ENCODE measurements around the gene TMEM51.
"Not testable (repeated sequence)": the region's sequence is repeated elsewhere in the genome, so short reads cannot be mapped to it uniquely, and the experiment has no call there.

Gene TMEM51

GRCh38 chr1:15128520-15129313, 24.8 kb upstream of the TMEM51 start:
- DNase-seq, result peak; percentile 89

GRCh38 chr1:15129944-15130343, 23.6 kb upstream of the TMEM51 start:
- no peak for DNase-seq

GRCh38 chr1:15130607-15131006, 22.9 kb upstream of the TMEM51 start:
- DNase-seq, result no peak

- DNase-seq, result no peak
Measured at GRCh38 chr1:15132965-15133364, 20.6 kb upstream of the TMEM51 start.

GRCh38 chr1:15134285-15134684, 19.3 kb upstream of the TMEM51 start:
- no peak for DNase-seq

GRCh38 chr1:15135604-15136003, 17.9 kb upstream of the TMEM51 start:
- DNase-seq, result not testable (repeated sequence)

GRCh38 chr1:15137809-15138208, 15.7 kb upstream of the TMEM51 start:
- DNase-seq, result no peak

GRCh38 chr1:15139654-15140350, 13.7 kb upstream of the TMEM51 start:
- no peak for DNase-seq

- DNase-seq, result no peak
Measured at GRCh38 chr1:15141935-15142539, 11.5 kb upstream of the TMEM51 start.

GRCh38 chr1:15145327-15145726, 8.2 kb upstream of the TMEM51 start:
- no peak for DNase-seq

- no peak for DNase-seq
Measured at GRCh38 chr1:15146142-15146680, 7.3 kb upstream of the TMEM51 start.

GRCh38 chr1:15146971-15147376, 6.6 kb upstream of the TMEM51 start:
- DNase-seq, result no peak

GRCh38 chr1:15148004-15148403, 5.5 kb upstream of the TMEM51 start:
- DNase-seq, result no peak

- no peak for DNase-seq
Measured at GRCh38 chr1:15148475-15148874, 5.1 kb upstream of the TMEM51 start.

- no peak for DNase-seq
Measured at GRCh38 chr1:15148941-15149340, 4.6 kb upstream of the TMEM51 start.

- DNase-seq, result no peak
Measured at GRCh38 chr1:15150376-15150775, 3.2 kb upstream of the TMEM51 start.

- DNase-seq, result no peak
Measured at GRCh38 chr1:15151377-15151806, 2.2 kb upstream of the TMEM51 start.

GRCh38 chr1:15151871-15152270, 1.7 kb upstream of the TMEM51 start:
- no peak for DNase-seq

GRCh38 chr1:15152318-15153183, 996 bp upstream of the TMEM51 start:
- DNase-seq, result no peak

GRCh38 chr1:15153842-15154479, 414 bp downstream of the TMEM51 start:
- peak; percentile 68 for DNase-seq

- no peak for DNase-seq
Measured at GRCh38 chr1:15154480-15155036, 1.0 kb downstream of the TMEM51 start.

GRCh38 chr1:15155191-15155590, 1.6 kb downstream of the TMEM51 start:
- DNase-seq, result no peak

Measured in activated effector memory CD4-positive, alpha-beta T cell treated with anti-CD3 and anti-CD28 coated beads, Interleukin-2, amount 50 U/mL, for 16 hours (primary cell).